GM19238 (cell line): ENCODE data around the gene MOSMO.
A peak's percentile ranks its signal among the peaks of the same experiment; 100 is the strongest.
"Not testable (repeated sequence)": the region's sequence is repeated elsewhere in the genome, so short reads cannot be mapped to it uniquely, and the experiment has no call there.

ENCODE experiments used
- DNase-seq: peaks from one replicate; pipeline ENCODE4 v3.0.0; 2011; ENCODE audit warnings: low spot score; ENCODE audit not compliant: insufficient read length

The MOSMO gene

GRCh38 chr16:22043882-22044281, 36.0 kb downstream of the MOSMO start:
- not testable (repeated sequence) for DNase-seq

GRCh38 chr16:22045888-22046287, 38.0 kb downstream of the MOSMO start:
- DNase-seq = not testable (repeated sequence)

GRCh38 chr16:22050963-22051362, 43.1 kb downstream of the MOSMO start:
- no peak for DNase-seq

- no peak for DNase-seq
Measured at GRCh38 chr16:22052980-22053379, 45.1 kb downstream of the MOSMO start.

- no peak for DNase-seq
Measured at GRCh38 chr16:22053921-22054341, 46.0 kb downstream of the MOSMO start.

GRCh38 chr16:22054847-22055590, 47.1 kb downstream of the MOSMO start:
- DNase-seq = no peak

- DNase-seq = no peak
Measured at GRCh38 chr16:22055881-22056280, 48.0 kb downstream of the MOSMO start.

GRCh38 chr16:22063888-22064467, 56.1 kb downstream of the MOSMO start:
- no peak for DNase-seq

GRCh38 chr16:22065252-22065651, 57.3 kb downstream of the MOSMO start:
- DNase-seq = no peak

- DNase-seq = no peak
Measured at GRCh38 chr16:22070361-22071330, 62.7 kb downstream of the MOSMO start.

GRCh38 chr16:22071331-22071910, 63.5 kb downstream of the MOSMO start:
- DNase-seq = no peak

- DNase-seq = no peak
Measured at GRCh38 chr16:22073350-22073749, 65.4 kb downstream of the MOSMO start.

- no peak for DNase-seq
Measured at GRCh38 chr16:22075043-22075757, 67.3 kb downstream of the MOSMO start.

- no peak for DNase-seq
Measured at GRCh38 chr16:22075776-22076175, 67.9 kb downstream of the MOSMO start.

GRCh38 chr16:22077700-22078313, 69.9 kb downstream of the MOSMO start:
- peak; percentile 38 for DNase-seq

- DNase-seq = no peak
Measured at GRCh38 chr16:22078656-22079055, 70.7 kb downstream of the MOSMO start.

- no peak for DNase-seq
Measured at GRCh38 chr16:22081050-22081449, 73.1 kb downstream of the MOSMO start.

GRCh38 chr16:22086440-22086839, 78.5 kb downstream of the MOSMO start:
- DNase-seq = no peak

- DNase-seq = no peak
Measured at GRCh38 chr16:22088642-22089041, 80.7 kb downstream of the MOSMO start.

GRCh38 chr16:22089910-22090309, 82.0 kb downstream of the MOSMO start:
- no peak for DNase-seq
